Mesodermal cell (in vitro differentiated cells): ENCODE results near the gene CARS1.

Experiments
- H3K27ac ChIP-seq: 2 replicates; pipeline ENCODE4 v1.7.0; 2013; ENCODE audit warnings: mild to moderate bottlenecking, low read depth, low read length, moderate library complexity; ENCODE audit not compliant: severe bottlenecking
- H3K36me3 ChIP-seq: 2 replicates; pipeline ENCODE4 v1.7.1; 2013; ENCODE audit warnings: mild to moderate bottlenecking, low read length, moderate library complexity; ENCODE audit not compliant: control insufficient read depth, insufficient read depth
- H3K4me1 ChIP-seq: one replicate; pipeline ENCODE4 v1.7.1; 2013; ENCODE audit warnings: mild to moderate bottlenecking, low read length; ENCODE audit not compliant: insufficient read depth, control insufficient read depth, poor library complexity, severe bottlenecking
- H3K4me3 ChIP-seq: 2 replicates; pipeline ENCODE4 v1.7.0; 2013; ENCODE audit warnings: low read length, control low read depth, mild to moderate bottlenecking; ENCODE audit not compliant: insufficient read depth, poor library complexity, severe bottlenecking; ENCODE audit errors: extremely low read depth
- H3K9me3 ChIP-seq: 2 replicates; pipeline ENCODE4 v1.7.1; 2013; ENCODE audit warnings: mild to moderate bottlenecking, low read length, moderate library complexity; ENCODE audit not compliant: control insufficient read depth
- WGBS, 2 experiments: methylation state at CpG; one replicate each; pipeline ENCODE4 v1.1.5; 2013; ENCODE audit warnings: missing lambda C conversion rate in 2 of 2; ENCODE audit not compliant: insufficient coverage in 2 of 2; 5-methylcytosine and 5-hydroxymethylcytosine counted together

The CARS1 gene

DNA sequence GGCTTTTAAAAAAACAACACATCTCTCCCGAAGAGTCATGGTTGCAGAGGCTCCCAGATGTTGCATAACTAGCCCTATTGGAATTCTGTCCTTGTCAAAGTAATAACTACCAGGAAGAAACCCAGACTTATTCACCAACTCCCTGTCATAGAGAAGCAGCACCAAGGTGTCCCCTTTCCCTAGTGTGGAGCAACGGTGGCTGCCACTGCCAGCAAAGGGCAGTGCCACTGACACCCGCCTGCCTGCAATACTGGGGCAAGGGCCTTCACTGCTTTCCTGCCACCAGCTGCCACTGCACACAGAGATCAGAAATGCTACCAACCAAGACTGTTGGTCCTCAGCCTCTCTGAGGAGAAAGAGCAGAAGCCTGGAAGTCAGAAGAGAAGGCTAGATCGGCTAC, 92.4 kb downstream of the CARS1 start:
- no peaks in the 10 kb centered on the region for H3K9me3 ChIP-seq
- H3K4me3 ChIP-seq: no peak overlapping the region
- no peak overlapping the region for H3K27ac ChIP-seq
- WGBS, 2 experiments: 97 to 100% methylated on average over 2 to 4 of the region's 4 CpGs
- H3K36me3 ChIP-seq: peaks cover 91% of the 10 kb centered on the region
- peaks cover 20% of the 10 kb centered on the region for H3K4me1 ChIP-seq

DNA sequence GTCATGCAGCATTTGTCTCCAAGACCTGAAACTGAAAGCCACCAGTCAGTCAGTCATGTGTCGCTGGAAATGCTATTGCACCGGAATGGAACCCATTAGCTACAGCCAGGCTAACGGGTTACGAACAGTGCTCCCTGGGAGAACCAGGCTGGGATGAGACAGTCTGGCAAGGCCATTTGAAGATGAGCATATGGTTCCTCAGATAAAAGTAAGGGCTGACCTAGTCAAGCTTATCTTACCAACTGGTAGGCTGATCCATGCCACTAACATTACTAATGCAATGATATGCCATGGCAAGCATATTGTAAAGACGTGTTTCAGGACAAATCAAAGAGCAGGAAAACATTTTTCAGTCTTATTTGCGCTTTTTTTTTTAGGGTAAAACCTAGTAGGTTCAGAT, 93.5 kb downstream of the CARS1 start:
- Histone ChIP-seq H3K36me3 (peaks cover 91% of the 10 kb centered on the region), H3K4me1 (peaks cover 26% of the 10 kb centered on the region), H3K27ac (no peak overlapping the region), H3K9me3 (no peaks in the 10 kb centered on the region), H3K4me3 (no peak overlapping the region)
- WGBS, 2 experiments: 95 to 100% methylated on average over 4 of the region's 6 CpGs

DNA sequence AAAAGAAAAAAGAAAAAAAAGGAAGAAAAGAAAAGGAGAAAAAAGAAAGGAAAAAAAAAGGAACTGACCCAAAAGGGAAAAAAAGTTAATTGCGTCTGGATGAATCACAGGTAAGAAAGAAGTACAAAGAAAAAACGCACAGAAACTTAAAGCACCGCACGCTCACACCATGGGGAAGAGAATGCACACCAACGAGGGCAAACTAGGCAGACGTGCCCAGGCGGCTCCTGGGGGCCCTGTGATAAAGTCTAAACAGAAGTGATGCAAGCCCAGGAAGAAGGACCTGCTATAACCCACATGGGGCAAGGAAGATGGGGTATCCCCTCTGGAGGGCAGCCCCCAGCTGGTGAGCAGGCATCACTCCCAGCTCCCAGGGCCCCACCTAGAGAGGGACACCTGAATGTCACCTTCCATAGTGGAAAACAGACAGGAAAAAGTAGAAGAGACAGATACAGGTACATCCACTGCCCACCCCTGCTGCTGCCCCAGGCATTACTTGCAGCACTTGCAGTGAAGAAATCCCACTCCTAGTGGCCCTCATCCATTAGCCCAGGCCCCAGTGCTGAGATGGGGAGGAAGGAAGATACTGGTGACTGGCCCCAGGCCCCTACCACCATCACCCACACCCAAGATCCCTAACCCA, 94.0 kb downstream of the CARS1 start:
- peaks cover 26% of the 10 kb centered on the region for H3K4me1 ChIP-seq
- 98 to 100% methylated on average over 4 to 7 of the region's 7 CpGs for WGBS, 2 experiments
- no peak overlapping the region for H3K4me3 ChIP-seq
- no peaks in the 10 kb centered on the region for H3K9me3 ChIP-seq
- H3K36me3 ChIP-seq: peaks cover 91% of the 10 kb centered on the region
- H3K27ac ChIP-seq: no peak overlapping the region

DNA sequence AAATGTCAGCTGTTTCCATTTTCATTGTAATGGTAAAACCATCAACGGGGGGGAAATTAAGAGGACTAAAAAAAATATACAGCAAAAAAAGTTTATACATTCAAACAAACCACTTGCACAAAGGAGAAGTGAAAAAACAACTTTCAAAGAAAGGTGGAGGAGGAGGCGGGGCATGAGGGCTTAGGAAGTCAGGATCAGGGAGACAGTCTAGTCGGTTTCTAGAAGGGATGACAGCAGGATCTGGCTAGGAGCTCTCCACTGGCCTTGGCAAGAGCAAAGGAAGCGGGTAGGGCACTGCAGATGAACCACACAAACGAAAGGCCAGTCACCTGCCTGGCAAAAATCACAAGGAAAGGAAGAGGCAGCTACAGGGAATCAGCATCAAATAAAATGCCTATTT, 96.1 kb downstream of the CARS1 start:
- H3K36me3 ChIP-seq: peaks cover 91% of the 10 kb centered on the region
- 81 to 83% methylated on average over 2 of the region's 5 CpGs for WGBS, 2 experiments
- no peaks in the 10 kb centered on the region for H3K9me3 ChIP-seq
- no peak overlapping the region for H3K27ac ChIP-seq
- peaks cover 31% of the 10 kb centered on the region for H3K4me1 ChIP-seq
- no peak overlapping the region for H3K4me3 ChIP-seq

DNA sequence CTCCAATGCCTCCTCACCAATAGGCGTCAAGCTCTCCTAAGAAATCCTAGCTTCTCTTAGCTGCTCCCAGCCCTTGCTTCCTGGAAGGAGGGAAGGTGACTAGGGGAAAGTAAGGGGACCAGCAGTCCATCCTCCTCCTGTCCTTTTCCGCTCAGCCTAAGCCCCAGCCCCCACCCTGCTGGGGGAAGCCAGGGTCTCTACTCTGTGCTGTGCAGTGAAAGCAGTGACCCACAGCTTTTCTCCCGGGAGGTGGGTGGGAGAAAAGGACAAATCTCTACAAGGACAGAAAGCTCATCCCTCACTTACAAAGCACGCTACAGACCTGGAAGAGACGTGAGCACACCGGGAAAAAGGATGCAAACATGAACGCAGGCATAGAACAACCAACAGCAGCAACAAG, 97.1 kb downstream of the CARS1 start:
- Histone ChIP-seq H3K36me3 (peaks cover 92% of the 10 kb centered on the region), H3K9me3 (no peaks in the 10 kb centered on the region), H3K4me3 (no peak overlapping the region), H3K27ac (no peak overlapping the region), H3K4me1 (peaks cover 31% of the 10 kb centered on the region)
- 85 to 87% methylated on average over 2 to 5 of the region's 7 CpGs for WGBS, 2 experiments

DNA sequence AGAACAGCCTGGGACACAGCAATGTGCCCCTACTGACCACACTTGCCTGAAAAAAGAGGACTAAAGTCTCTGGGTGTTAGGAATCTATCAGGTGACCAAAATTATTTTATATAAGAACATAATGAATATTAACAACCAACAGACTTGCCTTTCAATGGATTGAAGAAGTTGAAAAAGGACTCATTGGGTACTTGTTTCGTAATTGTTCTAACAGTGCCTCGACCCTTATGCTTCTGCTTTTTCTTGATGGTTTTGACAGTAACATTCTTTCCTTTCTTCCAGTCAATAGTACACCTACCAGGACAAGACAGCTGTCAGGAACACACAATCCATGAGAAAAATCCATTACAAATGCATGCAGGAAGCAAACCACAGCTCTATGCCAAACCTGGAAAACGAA, 99.0 kb downstream of the CARS1 start:
- H3K4me3 ChIP-seq: no peak overlapping the region
- 92 to 100% methylated on average over 1 to 2 of the region's 3 CpGs for WGBS, 2 experiments
- H3K9me3 ChIP-seq: no peaks in the 10 kb centered on the region
- H3K27ac ChIP-seq: no peak overlapping the region
- H3K4me1 ChIP-seq: peaks cover 45% of the 10 kb centered on the region
- H3K36me3 ChIP-seq: peaks cover 92% of the 10 kb centered on the region

DNA sequence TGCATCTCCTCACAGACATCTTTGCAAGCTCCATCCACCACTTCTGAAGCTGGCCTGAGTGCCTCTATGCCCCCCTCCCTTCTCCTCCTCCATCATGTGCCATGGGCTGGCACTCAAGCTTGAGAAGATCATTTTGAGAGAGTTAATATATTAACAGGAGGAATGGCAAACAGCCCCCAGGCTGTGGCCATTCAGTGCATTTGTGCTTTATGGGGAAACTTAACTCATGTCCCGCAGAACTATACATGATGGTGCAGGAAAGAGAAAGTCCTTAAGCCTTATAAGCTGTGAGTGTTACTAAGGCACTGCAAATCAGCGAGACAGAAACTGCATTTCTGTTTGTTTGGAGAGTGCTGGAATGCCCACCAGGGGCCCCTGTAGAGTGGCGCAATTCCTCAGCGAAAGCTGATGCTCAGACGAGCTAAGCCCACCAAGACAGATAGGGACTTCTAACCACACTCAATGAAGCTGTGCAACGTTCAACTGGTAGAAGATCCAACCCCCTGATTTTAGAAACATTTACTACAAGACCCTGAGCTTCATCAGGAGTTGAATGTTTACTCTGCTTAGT, 101.2 kb downstream of the CARS1 start:
- Histone ChIP-seq H3K27ac (peak overlapping the region; percentile 43), H3K9me3 (no peaks in the 10 kb centered on the region), H3K36me3 (peaks cover 87% of the 10 kb centered on the region), H3K4me3 (no peak overlapping the region), H3K4me1 (peaks cover 59% of the 10 kb centered on the region)
- WGBS, 2 experiments: 74 to 85% methylated on average over 4 to 6 of the region's 6 CpGs

DNA sequence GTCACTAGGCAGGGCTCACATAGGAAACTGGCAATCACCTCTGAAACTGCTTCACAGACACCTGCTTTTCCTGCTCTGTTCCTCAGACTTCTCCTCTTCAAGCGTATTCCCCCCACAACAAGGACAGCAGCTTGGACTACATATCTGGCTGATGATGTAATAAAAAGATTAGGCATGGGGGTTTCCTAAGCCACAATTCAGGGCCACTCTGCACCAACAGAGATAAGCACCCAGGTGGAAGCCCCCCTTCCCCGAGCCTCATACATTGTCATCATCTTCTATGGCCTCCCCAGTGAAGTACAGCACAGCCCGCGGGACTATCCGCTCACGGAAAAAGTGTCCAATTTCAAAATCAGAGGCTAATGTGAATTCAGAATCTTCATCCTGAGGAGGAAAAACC, 103.0 kb downstream of the CARS1 start:
- peaks cover 90% of the 10 kb centered on the region for H3K36me3 ChIP-seq
- WGBS, 2 experiments: 87 to 95% methylated on average over 4 to 5 of the region's 6 CpGs
- no peak overlapping the region for H3K4me3 ChIP-seq
- H3K27ac ChIP-seq: no peak overlapping the region
- no peaks in the 10 kb centered on the region for H3K9me3 ChIP-seq
- H3K4me1 ChIP-seq: peaks cover 46% of the 10 kb centered on the region

DNA sequence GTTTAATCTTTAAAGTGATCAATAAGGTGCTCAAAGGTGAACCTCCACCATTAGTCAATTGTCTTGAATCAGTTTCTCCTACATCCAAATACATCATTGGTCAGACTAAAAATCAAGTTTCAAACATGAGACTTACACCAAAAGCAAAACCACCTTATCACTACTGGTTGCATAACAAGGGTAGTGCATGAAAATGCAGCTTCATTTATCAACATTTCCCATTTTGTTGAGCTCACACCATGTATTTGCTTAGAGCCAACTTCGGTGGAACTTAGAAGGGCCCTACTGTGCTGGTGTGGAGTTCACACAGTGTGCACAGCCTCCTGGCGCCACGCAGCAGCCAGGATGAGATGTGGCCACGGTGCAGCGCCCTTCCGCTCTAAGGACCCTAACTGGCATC, 104.9 kb downstream of the CARS1 start:
- Histone ChIP-seq H3K4me1 (peaks cover 44% of the 10 kb centered on the region), H3K4me3 (no peak overlapping the region), H3K36me3 (peaks cover 90% of the 10 kb centered on the region), H3K9me3 (no peaks in the 10 kb centered on the region), H3K27ac (peak overlapping the region; percentile 85)
- WGBS, 2 experiments: 61 to 63% methylated on average over 6 of the region's 6 CpGs

DNA sequence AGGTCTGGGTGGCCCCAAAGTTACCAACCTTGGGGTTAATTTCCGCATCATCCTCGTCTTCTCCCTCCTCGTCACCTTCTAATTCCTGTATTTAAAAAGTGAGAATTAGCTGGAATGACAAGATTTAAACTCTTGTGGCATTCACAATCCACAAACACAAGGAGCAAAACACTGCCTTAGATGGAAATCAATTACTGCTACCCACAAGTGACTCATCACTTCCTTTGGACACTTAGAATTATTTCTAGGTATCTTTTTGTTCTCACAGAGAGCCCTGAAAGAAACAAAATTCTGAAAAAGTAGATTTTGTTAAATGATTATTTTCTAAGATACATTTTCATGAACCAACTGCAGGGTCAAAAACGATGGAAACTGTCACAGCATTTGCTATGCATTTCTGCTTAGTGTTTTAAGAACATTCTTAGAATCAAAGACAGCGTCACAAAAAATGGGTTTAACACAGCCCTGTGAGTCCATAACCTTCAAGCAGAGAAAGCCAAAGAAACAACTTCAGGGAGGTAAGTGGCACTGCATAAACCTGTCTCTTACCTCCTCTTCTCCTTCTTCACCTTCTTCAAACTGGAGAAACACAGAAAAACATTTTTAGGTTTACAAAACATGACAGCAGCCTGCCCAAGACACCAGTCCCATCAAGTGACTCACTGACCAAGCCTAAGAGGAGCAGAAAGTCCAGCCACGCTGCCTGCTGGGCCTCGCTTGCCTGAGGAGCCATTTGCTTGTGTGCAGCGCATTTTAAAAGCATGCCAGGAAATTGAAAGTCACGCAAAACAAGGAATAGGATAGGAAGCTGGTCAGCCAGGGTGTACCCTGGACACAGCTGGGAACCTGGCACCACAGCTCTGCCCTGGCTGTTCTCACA, 105.8 kb downstream of the CARS1 start:
- no peaks in the 10 kb centered on the region for H3K9me3 ChIP-seq
- H3K27ac ChIP-seq: peak overlapping the region; percentile 85
- H3K4me3 ChIP-seq: no peak overlapping the region
- WGBS, 2 experiments: 73 to 76% methylated on average over 5 to 6 of the region's 9 CpGs
- H3K36me3 ChIP-seq: peaks cover 90% of the 10 kb centered on the region
- H3K4me1 ChIP-seq: peaks cover 46% of the 10 kb centered on the region
